SW480 (cell line): ENCODE measurements around the gene CLCA1.

ENCODE experiments used
- DNase-seq: peaks from one replicate; pipeline ENCODE4 v3.0.0-alpha.2; 2016; ENCODE audit warnings: low spot score

CLCA1 gene

DNA sequence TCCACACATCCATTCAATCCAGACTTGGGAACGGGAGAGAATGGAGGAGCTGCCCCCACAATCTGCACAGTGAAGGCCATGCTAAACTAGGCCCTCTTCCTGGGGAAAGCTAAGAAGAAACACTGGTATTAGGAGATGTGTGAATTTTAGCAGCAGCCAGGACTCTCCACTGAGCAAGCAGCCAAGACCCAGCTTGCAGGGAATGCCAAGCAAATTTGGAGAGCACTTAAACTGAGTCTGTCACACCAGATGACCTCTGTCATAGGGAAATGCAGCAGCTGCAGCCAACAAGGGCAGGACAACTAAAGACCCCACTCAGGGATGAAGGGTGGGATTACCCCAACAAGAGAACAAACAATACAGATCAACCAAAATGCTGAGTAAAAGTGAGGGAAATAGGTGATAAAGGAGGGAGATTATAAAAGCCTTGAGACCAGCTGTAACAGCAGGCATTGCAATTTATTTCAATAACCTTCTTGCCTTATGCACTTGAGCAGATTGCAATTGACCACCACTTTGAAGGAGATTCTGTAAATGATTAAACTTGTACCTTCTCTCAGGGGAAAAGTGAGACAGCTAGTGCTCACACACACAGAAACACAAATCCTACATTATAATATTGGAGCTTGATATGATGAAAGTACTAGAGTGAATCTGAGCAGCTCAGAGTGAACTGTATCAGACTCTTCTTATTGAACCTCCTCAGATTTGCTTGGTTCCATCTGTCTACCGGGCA, 2.5 kb upstream of the CLCA1 start:
- DNase-seq = no peak

DNA sequence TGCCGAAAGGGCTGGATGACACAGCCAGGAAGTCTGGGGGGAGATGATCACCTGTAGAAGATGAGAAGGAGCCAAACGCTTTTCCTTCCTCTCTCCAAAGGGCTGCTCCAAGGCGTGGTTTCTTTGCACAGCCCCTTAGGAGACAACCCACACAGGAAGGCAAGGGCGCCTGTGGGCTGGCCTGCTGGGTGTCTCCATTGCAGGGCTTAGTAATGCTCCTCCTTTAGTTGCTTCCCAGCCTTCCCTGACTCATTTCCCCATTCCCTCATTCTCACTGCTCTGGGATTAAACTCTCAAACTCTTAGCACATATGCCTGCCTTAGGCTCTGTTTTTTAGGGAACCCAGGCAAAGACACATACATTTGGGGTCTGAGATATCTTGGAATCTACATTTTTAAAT, 1.7 kb upstream of the CLCA1 start:
- DNase-seq = no peak

DNA sequence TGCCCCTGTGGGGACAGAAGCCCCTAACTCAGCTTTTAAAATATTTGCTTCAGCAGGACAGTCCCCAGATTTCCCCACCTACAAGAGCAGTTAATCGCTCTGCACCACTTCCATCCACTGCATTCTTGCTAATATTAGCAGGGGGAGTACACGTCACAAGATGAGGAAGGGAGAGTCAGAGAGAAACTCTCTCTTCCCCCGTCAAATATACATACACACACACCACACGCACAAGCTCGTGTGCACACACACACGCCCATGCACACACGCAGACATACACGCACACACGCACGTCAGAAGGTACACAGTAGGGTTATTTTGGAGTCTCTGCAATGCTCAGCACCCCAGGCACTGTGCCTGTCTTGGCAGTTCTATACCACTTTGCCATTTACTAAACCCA, 2.1 kb downstream of the CLCA1 start:
- DNase-seq = no peak

DNA sequence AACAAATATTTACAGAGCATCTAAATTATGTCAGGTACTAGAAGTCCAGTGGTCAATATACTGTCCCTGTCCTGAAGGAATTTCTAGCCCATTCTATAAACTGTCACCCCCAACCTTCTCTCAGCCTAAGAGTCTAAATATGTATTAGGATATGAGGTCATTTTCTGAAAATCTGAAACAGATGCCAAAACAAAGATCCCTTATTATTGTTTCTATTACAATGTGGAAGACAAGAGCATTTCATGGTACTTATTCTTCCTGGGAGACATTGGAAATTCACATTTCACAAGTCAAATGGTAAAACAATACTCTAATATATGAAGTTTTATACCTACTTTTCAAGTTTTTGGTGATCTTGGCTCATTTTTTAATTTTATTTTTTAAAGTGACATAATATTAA, 2.6 kb downstream of the CLCA1 start:
- no peak for DNase-seq

DNA sequence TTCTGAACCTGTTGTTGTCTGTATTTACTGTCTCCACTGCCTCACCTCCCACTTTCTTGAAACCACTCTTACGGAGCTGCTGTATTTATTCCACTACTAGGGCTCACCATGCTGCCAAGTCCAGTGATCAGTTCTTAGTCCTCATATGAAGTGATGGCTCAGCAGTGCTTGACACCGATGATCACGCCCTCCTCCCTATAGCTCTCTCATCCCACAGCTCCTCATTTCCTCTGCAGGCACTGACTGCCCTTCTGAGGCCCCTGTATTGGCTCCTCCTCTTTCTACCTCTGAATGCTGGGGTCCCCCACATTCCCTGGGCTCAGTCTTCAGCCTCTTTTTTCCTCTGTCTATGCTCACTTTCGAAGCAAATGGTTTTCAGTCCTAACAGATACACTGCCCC, 3.4 kb downstream of the CLCA1 start:
- no peak for DNase-seq

DNA sequence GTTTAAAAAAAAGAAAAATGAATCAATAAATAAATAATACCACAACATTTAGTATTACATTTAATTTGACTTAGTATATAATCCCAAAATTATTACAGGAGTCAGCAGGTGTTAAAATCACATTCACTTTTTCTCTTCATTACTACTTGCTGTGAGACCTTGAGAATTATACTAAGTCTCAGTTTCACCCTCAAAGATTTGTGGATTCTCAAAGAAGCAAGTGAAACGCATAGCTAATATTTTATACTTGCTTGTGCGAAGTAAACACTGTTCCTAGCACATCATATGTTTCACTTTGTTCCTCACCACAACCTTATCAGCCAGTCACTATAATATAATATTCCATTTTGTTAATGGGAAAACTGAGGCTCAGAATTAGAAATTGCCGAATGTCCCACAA, 4.0 kb downstream of the CLCA1 start:
- no peak for DNase-seq

DNA sequence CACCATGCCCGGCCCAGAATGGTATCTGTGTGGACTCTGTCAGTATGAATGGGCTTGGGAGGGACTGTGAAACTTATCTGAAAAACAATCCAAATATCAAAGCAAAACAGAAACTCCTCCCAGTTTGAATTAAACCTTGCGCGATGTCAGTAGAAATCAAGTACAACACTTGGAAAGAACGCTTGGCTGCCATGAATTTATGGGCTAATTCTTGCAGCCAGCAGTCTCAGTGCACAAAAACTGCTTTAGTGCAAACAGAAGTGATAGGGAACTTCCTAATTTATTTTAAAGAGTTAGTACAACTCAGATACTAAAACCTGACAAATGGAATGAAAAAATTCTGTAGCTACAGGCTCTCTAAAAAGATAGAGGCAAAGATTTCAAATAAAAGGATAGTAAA, 8.5 kb downstream of the CLCA1 start:
- DNase-seq = no peak

DNA sequence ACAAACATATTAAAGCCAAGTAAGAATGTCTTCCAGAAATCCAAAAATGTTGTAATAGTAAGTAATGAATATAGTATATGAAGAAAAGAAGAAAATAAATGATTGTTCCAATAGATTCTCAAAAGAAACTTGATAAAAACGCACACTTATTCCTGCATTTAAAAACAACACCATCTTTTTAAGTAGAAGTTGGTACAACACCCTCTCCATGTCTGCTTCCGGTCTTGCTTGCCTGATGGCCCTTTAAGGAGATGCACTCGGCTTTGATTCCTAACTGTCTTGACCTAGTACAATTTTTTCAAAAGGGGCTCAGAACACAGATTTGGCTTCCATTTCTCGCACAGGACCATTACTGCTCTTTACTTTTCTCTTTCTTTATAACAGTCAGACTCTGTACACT, 9.0 kb downstream of the CLCA1 start:
- no peak for DNase-seq

- DNase-seq = no peak
Observed at GRCh38 chr1:86478416-86479156, 9.9 kb downstream of the CLCA1 start.

DNA sequence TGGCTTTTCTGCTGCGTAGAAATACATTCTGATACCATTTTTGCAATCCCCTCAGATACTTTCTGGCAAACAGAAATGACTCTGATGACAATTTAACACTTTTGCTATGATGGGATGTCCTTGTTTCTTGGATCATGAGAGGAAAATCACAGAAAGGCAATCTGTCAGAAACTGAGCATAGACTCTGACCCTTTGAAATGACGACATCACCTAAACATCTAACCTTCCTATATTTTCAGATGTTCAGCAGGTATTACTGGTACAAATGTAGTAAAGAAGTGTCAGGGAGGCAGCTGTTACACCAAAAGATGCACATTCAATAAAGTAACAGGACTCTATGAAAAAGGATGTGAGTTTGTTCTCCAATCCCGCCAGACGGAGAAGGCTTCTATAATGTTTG, 13.2 kb downstream of the CLCA1 start:
- DNase-seq = no peak

GRCh38 chr1:86487131-86487810, 18.5 kb downstream of the CLCA1 start:
- DNase-seq = no peak

DNA sequence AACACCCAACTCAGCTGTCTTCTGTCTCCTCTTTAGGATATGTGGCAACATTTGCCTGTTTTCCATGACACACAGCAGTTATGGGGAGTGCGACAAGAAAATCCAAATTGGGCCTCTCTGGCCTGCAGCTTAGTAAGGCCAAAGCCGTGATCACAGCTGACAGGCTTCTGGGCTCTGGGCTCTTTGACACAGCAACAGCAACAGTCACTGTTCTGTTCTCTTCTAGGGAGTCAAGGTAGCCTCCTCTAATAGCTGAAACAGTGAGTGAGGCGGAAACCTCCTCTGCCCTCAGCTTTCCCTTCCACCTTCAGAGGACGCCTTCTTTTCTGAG, 19.0 kb downstream of the CLCA1 start:
- no peak for DNase-seq

DNA sequence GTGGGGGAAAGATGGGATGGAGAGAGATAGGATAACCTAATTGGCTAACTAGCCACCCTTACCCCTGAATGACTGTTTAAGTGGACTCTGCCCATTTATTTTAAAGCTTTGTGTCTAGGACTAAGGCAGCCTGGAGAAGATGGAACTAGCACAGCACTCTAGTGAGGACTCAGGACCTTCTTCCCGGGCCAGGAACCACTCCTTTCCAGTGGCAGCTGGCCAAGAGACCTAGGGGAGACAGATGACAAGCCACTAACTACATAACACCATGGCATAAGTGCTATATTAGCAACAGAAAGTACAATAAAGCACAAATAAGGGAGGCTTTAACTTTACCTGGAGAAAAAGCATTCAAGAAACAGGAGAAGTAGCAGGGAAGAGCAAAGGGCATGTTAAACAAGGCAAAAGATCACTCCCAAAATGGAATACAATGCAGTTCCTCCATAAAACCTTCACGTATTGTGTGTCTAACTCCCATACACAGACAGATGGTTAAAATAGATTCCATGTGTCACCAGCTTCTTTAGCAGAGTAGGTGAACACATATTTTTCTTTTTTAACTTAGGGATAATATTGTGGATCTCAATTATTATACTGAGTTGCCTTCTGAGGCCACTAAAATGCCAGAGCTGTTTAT, 20.6 kb downstream of the CLCA1 start:
- DNase-seq = no peak

DNA sequence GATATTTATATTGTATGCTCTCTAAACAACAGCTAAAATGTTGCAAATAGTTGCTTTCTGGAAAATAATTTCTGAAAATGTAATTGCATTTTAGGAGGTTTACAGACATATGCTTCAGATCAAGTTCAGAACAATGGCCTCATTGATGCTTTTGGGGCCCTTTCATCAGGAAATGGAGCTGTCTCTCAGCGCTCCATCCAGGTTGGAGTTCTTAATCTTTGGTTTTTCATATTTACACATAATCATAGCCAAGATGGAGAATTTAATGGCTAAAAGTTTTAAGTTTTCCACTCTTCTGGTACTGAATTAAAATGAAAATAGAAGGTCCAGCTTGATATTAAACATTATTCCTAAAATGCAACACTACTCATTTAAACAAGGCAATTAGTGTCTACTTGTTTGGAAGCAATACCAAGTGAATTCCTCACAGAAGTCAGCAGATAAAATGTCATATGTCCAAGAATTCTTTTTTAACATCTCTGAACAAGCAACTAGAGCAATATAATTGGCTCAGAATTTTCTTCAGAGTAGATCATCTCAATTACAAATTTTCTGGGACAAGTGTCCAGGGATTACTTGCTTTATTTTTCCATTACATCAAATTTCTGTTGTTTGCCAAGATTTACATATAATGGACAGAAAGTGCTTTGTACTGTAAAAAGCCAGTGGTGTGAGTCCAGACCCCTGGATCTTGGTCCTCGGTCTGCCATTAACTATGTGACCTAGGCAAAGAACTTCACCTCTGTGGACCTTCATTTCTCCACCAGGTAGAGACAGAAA, 22.6 kb downstream of the CLCA1 start:
- DNase-seq = no peak

- DNase-seq = no peak
Observed at GRCh38 chr1:86498281-86498680, 29.6 kb downstream of the CLCA1 start.

DNA sequence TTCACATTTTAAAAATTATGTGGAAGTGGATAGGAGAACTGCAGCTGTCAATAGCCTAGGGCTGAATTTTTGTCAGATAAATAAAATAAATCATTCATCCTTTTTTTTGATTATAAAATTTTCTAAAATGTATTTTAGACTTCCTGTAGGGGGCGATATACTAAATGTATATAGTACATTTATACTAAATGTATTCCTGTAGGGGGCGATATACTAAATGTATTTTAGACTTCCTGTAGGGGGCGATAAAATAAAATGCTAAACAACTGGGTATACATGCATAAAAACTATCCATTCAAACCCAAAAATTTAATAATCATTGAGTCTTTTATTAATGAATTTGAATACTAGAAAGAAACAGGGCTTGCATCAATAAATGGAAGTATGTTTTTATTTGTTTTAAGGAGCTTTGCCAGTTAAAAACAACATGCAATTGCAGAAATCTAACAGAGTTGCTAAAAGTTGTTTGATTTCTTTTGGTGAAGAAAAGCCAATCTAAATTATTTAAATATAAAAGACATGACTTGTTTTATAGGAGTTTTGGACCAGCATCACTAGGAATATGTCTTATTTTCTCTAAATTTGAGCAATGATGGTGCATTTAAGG, 31.4 kb downstream of the CLCA1 start:
- DNase-seq = peak; percentile 55

DNA sequence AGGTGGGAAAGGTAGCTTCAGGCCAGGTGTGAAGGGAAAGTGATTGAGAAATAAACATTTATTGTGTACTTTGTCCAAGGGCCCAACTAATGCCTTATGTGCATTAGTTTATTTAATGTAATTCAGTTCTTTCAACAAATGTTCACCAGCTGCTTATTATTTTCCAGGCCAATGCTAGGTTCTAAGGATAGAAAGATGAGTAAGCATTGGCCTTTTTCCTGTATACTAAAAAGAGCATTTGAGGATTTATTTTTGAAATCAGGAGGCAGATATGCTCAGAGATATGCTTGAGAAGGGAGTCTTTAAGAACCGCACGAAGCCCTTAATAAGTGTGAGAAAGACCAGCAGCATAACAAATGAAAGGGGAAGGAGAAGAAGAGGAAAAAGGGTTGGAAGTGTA, 32.0 kb downstream of the CLCA1 start:
- DNase-seq = no peak

DNA sequence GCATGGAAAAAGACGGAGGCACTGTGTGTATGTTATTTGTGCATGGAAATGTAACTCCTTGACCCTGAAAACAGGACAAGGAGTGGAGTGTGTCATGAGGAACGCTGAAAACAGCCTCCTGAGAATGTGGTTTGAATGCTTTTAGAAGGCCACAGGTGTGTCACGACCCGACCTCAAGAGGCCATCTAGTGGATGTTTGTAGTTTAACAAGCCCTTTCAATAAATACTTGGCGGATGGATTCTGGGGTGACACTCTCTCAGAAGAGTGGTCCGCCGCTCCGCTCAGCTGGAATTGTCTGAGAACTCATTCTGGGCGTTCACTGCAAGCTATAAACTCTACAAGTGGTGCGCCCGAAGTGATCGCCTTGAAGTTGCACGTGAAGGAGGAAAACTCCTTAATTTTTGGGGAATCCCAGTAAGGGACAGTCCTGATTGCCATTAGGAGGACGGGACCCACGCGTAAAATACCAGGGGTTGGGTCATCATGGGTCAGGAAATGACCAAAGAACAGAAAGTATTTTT, 33.5 kb downstream of the CLCA1 start:
- peak; percentile 38 for DNase-seq

DNA sequence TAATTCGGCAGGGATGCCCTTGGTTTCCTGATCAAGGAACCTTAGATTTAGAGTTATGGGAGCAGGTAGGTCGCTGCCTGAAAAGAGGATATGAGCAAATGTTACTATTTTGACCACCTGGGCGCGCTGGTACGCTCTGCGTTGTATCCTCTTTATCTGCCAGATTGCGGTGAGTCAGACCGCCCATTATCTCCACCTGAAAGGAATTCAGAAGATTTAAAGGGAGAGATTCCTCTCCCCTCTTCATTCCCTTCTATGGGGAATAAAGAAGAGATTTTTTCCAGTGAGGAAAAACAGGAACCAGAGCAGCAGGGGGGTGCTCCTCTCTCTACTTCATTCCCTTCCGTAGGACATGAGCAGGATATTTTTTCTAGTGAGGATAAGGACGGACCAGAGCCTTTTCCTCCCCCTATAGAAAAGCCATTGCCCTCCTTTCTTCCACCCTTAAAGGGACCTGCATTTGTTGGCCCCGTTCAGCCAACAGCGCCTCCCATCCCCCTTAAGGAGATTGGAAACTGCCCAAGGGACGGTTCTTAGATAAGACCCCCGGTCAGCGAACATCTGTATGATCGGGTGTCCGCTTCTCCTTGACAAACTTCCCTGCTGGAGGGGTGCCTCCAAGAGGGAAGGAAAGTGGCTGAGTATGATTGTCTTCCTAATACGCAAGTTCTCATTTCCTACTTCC, 34.1 kb downstream of the CLCA1 start:
- DNase-seq = peak; percentile 70

GRCh38 chr1:86503406-86504136, 34.8 kb downstream of the CLCA1 start:
- no peak for DNase-seq
